NCI-H1436 treated with DMSO at 0.1 percent for 48 hours (cell line): ENCODE results near the gene MRPL34.
"Not testable (repeated sequence)": the region's sequence is repeated elsewhere in the genome, so short reads cannot be mapped to it uniquely, and the experiment has no call there.

ENCODE experiments used
- DNase-seq: peaks from one replicate; lab custom pipeline; 2025; lab: John Stamatoyannopoulos, UW

MRPL34 gene

DNA sequence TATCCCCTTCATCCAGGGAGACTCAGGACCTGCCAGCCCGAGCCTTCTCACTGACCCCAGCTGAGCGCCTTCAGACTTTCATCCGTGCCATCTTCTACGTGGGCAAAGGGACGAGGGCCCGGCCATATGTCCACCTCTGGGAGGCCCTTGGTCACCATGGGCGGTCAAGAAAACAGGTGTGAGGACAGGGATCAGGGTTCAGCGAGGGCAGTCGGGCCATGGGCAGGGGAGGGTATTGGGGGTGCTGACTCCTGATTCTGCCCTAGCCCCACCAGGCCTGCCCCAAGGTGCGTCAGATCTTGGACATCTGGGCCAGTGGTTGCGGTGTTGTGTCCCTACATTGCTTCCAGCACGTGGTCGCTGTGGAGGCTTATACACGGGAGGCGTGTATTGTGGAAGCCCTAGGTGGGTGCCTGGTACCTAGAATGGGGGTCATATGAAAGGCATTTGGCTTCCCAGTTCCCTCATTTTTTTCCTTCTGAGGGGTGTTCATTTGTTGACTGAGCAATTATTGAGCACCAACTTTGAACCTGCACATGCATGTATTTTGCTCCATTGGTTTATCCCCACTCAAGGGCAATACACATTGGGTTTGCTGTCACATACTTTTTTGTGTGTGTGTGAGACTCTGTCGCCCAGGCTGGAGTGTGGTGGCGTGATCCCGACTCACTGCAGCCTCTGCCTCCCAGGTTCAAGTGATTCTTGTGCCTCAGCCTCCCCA is 20.1 kb upstream of the MRPL34 start:
- DNase-seq: no peak

DNA sequence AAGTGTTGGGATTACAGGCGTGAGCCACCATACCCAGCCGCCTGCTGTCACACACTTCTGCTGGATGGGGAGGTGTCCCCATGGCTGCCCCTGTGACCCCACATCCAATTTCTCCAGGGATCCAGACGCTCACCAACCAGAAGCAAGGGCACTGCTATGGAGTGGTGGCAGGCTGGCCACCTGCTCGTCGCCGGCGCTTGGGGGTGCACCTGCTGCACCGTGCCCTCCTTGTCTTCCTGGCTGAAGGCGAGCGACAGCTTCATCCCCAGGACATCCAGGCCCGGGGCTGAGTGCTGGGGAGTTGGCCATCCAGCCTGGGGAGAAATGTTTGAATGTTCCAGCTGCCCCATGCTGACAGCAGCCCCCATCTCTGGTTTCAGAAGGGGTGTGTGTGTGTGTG is 19.4 kb upstream of the MRPL34 start:
- DNase-seq: no peak

DNA sequence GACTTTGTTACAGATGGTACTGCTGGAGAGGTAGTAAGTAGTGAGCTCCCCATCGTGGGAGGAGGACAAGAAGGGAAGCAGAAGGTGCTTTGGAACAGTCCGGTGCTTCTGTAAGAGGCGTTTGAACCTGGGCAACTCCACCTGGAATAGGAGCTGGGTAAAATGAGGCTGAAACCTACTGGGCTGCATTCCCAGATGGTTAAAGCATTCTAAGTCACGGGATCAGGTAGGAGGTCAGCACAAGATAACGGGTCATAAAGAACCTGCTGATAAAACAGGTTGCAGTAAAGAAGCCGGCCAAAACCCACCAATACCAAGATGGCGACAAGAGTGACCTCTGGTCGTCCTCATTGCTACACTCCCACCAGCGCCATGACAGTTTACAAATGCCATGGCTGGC is 18.9 kb upstream of the MRPL34 start:
- no peak for DNase-seq

DNA sequence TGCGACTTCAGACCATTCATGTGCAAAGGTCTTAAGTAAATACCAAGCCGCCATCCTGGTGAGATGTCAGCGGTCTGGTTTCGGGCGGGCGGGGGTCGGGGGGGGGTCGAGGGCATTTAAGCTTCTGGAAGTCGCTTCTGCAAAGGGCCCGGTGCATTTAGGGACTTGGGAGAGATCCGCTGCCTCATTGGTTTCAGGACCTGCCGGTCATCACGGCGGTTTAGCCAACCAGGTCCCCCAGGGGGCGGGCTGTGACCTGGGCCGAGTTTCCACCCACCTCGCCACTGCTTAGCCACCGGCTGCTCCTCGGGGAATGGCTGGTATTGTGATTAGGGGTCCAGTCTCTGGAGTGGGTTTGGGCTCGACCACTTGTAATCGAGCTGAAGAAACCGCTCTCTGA is 16.2 kb upstream of the MRPL34 start:
- no peak for DNase-seq

DNA sequence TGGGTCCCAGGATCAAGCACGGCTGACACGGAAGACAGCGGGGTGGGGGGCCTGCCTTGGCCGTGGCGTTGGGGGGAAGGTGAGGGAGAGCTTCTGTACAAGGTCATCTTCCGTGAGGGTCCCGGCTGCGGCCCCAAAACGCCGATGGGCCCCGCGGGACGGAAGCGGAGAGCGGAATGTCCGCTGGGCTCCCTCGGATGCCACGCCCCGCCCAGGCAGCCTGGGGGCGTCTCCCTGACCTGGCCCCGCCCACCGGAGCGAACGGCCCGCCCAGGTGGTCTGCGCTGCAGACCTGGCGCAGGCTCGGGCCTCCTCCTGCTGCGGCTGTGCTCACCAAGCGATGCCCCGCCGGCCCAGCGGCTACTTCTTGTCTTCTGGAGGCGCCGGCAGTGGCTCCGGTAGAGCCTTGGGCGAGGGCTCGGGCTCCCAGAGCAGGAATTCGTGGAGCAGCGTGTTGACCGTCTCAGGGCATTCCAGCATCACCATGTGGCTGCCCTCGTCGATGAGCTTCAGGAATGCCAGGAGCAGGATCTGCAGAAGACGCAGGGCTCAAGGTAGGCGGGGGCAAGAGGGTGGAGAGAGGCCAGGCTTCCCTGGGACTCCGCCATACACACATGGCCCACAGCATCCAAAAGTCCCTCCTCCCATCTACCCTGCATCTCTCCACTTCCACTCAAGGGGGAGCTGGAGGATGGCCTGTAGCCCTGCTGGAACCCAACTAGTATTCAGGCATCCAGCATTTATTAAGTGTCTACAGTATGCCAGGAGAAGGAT is 13.2 kb upstream of the MRPL34 start:
- DNase-seq: no peak

DNA sequence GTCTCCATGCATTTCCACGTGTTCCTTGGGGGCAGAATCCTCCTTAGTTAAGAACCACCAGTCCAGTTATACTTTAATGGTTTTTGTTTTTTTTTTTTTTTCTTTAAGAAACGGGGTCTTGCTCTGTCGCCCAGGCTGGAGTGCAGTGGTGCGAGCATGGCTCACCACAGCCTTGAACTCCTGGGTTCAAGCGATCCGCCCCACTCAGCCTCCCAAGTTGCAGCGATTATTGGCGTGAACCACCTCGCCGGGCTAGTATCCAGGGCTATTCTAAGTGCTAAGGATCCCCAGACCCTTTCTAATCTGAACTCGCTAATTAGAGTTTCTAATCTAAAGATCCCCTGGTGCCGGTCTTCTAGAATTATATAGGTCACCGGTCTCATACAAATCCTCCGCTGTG is 12.1 kb upstream of the MRPL34 start:
- no peak for DNase-seq

DNA sequence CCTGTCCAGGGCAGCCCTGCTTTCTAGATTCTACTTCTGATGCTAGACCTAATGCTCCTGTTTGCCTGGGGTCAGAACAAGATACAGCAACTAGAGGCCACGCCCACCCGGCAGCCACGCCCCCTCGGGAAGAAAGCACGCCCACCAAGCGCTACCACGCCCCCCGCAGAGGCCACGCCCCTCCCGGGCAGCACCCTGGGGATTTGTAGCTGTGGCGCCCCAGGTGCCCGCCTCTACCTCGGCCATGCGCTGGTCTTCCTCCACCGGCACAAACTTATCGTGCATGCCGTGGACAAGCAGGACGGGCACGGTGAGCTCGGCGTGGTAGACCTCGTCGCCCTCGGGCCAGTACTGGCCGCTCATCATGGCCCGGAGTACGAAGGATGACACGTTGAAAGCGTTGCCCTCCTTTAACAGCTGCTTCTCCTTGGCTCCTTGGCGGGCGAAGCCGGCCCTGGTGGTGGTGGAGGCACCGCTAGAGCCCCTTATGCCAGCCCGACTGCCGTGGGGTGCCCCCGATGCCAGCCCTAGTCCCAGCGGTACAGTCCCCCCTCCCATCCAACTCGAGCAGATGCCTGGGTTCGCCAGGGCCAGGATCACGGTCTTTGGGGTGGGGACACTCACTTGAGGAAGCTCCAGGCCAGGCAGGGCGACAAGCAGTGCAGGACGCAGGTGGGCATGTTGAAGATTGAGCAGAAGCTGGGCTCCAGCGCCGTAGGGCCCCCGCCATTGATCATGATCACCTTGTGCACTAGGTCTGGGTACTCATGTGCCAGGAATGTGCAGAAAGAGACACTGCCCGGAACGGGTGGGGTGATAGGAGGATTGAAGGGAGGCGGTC is 11.4 kb upstream of the MRPL34 start:
- no peak for DNase-seq

DNA sequence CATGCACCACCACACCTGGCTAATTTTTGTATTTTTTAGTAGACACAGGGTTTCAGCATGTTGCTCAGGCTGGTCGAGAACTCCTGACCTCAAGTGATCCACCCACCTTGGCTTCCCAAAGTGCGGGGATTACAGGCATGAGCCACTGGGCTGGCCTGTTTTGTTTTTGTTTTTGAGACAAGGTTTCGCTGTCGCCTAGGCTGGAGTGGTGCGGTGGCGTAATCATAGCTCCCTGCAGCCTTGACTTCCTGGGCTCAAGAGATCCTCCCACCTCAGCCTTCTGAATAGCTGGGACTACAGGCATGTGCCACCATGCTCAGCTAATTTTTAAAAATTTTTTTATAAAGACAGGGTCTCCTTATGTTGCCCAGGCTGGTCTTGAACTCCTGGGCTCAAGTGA is 10.1 kb upstream of the MRPL34 start:
- DNase-seq: not testable (repeated sequence)

DNA sequence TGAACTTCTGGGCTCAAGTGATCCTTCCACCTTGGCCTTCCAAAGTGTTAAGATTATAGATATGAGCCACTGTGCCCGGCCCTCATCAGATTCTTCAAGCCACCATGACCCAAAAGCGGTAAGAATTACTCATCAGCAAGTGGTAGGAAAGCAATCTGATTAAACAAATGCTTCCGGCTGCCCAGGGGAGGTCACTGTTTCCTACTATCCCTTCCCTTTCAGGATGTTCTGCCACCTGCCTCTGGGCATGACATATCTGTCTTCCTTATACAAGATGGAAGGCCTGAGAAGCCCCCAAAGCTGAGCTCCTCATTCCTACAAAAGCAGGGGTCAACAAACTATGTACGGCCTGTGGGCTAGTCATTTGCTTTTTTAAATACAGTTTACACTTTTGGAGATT is 9.4 kb upstream of the MRPL34 start:
- DNase-seq: no peak

DNA sequence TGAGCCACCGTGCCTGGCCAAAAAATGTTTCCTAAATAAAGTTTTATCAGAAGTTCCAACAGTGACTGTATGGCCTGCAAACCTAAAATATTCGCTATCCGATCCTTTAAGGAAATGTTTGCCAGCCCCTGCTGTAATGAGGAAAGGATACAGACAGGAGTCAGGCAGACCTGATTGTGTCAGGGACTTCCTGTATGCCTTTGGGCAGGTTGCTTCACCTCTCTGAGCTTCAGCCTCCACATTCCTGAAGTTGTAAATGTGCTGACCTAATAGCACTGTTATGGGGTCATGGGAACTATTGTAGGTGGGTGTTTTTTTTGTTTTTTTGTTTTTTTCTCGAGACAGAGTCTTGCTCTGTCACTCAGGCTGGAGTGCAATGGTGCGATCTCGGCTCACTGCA is 8.7 kb upstream of the MRPL34 start:
- no peak for DNase-seq

DNA sequence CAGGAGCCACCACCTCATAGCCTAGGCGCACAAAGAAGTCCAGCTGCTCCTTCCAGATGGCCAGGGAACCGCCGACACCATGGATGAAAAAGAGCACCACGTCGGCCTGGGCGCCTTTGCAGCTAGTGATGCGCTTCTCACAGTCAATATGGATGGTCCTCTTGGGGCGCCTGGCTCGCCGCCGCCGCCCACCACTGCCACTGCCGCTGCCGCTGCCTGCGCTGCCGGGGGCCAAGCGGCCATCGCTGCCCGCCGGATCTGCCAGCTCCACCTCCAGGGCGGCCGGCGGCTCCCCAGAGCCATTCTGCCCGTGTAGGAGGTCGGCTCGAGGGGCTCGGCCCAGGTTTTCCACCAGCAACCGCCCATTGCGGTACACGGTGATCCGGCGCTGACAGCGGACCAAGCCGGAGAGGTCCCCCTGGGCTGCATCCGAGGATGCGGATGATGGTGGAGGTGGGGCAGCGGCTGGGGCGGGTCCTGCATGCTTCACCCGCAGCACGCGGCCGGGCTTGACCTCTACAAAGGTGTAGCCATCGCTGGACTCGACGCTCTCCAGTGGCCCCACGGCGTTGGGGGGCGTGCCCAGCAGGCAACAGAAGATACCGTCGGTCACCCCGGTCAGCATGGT is 4.6 kb upstream of the MRPL34 start:
- DNase-seq: no peak

DNA sequence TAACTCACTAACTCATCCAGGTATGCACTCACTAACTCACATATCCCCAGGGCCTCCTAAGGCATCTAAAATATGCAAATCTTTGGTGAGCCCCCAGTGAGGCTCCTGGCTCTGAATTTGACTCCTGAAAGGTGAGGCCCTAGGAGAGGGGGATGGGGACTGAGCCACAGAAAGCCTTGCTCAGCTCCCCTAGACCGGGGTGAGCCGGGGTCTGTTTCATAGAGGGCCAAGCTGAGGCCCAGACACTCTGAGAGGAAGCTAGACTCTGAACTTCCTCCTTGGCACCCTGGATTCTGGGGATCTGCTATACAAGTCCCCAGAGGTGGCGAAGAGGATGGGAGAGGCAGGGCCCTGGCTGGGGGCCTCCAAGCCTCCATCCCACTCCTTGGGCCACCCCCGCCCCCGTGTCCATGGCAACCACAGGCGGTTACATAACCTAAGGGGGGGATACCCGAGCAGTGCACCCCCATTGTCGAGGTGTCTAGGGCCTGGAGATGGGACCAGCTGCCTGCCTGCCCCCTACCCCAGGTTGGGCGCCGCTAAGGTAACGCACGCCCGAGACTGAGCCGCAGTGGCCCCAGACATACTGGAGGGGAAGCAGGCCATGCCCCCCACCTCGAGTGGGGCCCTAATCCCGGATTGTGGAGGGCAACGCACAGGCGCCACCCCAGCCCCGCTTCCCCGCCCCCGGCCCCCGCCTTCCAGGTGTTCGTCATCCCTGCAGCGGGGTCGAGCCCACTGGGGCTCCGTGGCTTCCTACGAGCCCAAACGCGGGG is 3.1 kb upstream of the MRPL34 start:
- no peak for DNase-seq

DNA sequence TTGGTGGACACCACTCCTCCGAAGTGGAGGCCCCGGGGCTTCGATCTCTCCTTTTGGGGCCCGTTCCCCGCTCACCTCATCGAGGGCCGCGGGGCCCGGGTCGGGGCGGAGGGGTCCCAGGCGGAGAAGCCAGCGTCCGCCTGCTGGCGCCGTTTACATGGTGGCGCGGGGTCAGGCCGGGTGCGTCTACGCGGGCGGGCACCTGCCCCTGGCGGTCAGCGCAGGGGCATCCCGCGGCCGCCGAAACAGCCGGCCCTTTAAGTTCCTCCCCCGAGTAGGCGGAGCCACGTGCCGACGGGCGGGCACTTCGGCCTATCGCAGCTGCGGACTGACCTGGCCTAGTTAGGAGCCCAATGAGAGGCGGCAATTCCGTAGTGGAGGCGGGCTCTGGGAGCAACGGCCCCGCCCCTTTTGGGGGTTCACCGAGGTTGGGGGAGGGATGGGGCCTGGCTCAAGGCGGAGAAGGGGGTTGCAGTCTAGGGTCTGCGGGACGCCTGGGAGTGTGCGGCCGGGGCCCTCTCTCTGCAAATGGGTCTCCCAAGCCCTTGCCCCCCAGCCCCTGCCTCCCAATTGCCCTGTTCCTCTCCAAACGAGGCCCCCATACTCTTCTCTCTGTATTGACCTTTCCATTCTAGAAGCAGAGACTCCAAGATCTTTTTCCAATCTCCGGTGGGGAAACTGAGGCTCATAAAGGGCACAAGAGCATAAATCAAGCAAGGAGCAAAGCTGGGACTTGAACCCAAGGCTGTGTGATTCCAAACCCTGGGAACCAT is 2.3 kb upstream of the MRPL34 start, which contains the start of gene ABHD8:
ABHD8 (minus strand) TSS at position 259 of the 773 bp plus-strand sequence. CDS start 1,809 bp downstream, outside the sequence.
- DNase-seq: peak; percentile 68

DNA sequence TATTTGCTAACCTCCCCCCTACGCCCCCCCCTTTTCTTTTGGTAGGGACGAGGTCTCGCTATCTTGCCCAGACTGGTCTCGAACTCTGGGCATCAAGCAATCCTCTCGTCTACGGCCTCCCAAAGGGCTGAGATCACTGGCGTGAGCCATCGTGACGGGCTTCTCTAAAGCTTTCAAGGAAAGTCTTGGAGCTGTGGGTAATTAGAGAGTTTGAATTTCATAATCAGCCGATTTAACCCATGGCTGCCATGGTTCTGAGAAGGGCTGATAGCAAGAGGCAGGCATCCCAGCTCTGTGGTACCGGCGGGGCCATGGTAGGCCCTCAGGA is 1.8 kb upstream of the MRPL34 start:
- no peak for DNase-seq

DNA sequence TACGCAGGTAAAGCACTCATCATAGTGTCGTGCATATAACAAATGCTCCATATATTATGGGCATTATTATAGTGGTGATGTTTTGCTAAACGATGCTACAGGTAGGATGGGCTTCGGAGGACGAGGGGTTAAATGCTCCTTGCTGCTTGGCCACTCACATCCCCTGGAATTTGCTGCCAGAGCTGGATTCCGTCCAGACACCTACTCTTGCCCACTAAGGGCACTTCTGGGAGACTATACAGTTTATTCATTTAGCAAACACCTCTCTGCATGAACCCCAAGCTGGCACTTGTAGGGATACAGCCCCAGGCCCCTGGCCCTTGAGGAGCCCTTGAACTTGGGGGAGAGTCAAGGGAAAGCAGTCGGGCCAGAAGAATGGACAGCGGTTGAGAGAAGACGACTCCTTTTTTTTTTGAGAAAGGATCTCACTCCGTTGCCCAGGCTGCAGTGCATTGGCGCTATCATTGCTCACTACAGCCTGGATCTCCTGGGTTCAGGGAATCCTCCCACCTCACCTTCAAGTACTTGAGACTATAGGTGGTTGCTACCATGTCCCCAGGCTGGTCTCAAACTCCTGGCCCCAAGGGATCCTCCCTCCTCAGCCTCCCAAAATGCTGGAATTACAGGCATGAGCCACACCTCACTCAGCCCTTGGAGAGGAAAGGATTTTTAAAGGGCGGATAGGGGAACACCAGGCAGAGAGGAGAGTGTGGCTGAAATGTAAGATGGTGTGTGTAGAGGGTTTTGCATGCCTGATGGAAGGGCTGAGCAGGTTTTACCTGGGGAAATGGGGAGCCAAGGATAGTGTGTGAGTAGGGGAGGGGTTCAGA is 1.1 kb upstream of the MRPL34 start:
- no peak for DNase-seq

DNA sequence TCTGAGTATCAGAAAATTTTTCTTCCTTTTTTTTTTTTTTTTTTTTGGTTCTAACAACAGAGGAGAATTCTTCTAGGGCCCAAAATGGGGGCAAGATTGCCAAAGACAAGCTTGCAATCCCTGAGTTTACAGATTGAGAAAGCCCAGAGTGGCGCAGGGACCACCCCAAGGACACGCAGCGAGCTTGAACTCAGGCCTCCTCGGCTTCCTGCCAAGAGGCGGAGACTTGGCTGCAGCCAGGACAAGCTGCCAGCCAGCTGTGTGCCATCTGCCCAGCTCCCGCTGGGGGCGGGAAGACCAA is 506 bp upstream of the MRPL34 start:
- no peak for DNase-seq

DNA sequence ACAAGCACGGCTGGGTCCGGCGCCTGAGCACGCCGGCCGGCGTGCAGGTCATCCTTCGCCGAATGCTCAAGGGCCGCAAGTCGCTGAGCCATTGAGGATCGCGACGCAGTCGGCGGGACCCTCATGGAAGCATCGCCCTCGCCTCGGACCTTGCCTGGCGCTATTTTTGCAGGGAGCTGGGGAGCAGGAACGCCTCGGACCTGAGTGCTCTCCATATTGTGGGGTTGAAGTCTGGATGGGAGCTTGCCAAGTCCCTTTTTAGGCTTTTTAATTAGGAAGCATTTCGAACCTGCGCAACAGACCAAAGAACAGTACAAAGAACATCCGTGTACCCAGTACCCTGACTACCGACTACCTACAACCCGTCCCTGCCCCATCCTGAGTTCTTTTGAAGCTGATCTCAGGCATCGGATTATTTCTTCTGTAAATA is 628 bp downstream of the MRPL34 start:
- DNase-seq: no peak

DNA sequence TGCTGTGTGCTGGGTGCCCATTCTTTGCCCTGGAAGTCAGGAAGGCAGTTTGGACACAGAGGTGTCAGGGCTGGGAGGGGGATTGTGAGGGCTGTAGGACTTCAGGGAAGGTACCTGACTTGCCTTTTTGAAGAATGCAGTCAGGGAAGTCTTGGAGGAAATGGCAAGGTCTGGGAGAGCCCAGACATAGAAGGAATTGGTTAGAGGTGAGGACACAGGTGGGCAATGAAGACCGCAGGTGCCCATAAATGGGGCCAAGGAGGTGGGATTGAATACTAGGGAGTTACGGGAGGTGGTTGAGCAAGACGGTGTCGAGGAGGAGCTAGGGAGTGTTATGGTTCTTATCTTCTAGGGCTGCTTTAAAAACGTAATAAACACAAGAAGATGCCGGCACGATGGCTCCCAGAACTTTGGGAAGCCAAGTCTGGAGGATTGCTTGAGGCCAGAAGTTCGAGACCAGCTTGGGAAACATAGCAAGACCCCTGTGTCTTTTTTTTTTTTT is 2.3 kb downstream of the MRPL34 start:
- no peak for DNase-seq

DNA sequence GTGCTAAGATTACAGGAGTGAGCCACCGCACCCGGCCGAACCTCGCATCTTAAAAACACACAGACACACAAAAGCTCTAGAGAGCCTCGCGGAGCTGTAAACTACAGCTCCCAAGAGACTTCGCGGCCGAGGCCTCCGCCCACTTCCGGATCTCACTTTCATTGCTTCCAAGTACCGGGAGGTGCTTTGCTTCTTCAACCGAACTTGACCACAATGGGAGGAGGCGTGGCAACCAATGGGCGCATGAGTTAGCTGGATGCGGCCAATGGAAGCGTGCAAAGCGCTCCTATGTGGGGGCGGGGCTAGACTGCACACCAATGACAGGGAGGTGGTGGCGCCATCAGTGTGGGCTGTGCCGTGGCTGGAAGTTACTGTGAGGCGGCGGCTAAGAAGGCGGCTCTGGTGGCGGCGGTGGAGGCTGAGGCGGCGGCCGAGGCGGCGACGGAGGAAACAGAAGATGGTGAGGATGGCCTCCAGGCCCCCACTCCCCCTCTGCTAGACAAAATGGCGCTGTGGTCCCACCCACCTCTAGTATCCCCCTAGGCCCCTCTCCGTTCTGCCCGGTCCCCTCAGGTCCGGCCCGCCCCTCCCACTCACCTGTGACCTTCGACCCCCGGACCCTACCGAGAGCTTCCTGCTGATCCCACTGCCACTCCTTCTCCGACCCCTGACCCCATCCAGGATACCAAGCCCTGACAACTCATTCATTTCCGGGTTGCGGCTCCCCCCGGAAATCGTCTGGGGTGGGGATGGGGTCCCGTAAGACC is 3.7 kb downstream of the MRPL34 start, which contains the start of gene DDA1:
DDA1 (plus strand) TSS at position 366 of the 767 bp plus-strand sequence; CDS start at position 458, 92 bp downstream.
- DNase-seq: peak; percentile 98
